HG02798 (cell line): Measurements from ENCODE around the gene F13B.
"Not testable (repeated sequence)": the region's sequence is repeated elsewhere in the genome, so short reads cannot be mapped to it uniquely, and the experiment has no call there.

Experiments used
- ATAC-seq: cut with Tn5 transposase; IDR thresholded peaks from one replicate; pipeline ENCODE4 v1.9.1; 2021; ENCODE audit warnings: mild to moderate bottlenecking; ENCODE audit not compliant: unreplicated experiment, poor library complexity

F13B gene, protein sequence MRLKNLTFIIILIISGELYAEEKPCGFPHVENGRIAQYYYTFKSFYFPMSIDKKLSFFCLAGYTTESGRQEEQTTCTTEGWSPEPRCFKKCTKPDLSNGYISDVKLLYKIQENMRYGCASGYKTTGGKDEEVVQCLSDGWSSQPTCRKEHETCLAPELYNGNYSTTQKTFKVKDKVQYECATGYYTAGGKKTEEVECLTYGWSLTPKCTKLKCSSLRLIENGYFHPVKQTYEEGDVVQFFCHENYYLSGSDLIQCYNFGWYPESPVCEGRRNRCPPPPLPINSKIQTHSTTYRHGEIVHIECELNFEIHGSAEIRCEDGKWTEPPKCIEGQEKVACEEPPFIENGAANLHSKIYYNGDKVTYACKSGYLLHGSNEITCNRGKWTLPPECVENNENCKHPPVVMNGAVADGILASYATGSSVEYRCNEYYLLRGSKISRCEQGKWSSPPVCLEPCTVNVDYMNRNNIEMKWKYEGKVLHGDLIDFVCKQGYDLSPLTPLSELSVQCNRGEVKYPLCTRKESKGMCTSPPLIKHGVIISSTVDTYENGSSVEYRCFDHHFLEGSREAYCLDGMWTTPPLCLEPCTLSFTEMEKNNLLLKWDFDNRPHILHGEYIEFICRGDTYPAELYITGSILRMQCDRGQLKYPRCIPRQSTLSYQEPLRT

GRCh38 chr1:197066719-197067456, at the start of gene F13B:
F13B (minus strand) TSS chr1:197067260; CDS start chr1:197067223, 37 bp downstream.
- no peak for ATAC-seq

- ATAC-seq, result no peak
Observed at GRCh38 chr1:197116156-197116555, 49.1 kb upstream of the F13B start.

GRCh38 chr1:197106869-197107268, 39.8 kb upstream of the F13B start:
- no peak for ATAC-seq

- no peak for ATAC-seq
Observed at GRCh38 chr1:197103300-197103699, 36.2 kb upstream of the F13B start.

- no peak for ATAC-seq
Observed at GRCh38 chr1:197101978-197102377, 34.9 kb upstream of the F13B start.

DNA sequence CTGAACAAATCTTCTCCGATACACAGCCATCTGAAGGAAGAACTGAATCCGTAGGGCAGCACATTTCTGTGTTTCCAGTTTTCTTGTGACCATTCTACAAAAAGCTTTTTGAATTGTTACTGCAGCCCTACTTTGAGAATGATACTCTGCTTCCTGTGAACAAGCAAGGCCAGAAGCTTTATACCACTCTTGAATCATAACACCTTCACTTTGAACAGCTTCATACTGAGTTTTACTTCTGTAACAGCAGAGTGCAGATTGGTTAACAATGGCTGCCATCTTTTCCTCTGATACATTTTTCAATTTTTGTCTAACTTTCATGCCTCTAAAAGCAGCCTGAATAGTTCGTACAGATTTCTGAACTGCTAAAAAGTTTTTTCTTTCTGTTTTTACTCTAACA, 33.6 kb upstream of the F13B start:
- no peak for ATAC-seq

DNA sequence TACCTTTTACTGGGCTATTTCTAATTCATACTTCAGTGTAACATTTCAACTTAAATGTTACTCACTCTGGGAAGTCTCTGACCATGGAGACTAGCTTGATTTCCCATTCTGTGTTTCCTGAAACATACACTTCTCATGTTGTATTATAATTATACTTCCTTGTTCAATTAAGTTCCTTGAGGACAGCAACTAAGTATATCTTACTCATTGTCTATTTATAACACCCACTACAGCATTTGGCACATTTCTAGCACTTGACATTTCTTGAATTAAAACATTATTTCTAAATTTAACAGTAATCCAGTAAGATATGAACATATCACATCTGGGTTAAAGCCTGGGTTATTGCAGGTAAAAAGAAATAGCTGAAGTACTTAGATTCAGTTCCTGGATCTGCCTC, 32.4 kb upstream of the F13B start:
- no peak for ATAC-seq

- not testable (repeated sequence) for ATAC-seq
Observed at GRCh38 chr1:197096971-197097370, 29.9 kb upstream of the F13B start.

GRCh38 chr1:197096137-197096536, 29.1 kb upstream of the F13B start:
- no peak for ATAC-seq

GRCh38 chr1:197093226-197093885, 26.3 kb upstream of the F13B start:
- ATAC-seq, result no peak

DNA sequence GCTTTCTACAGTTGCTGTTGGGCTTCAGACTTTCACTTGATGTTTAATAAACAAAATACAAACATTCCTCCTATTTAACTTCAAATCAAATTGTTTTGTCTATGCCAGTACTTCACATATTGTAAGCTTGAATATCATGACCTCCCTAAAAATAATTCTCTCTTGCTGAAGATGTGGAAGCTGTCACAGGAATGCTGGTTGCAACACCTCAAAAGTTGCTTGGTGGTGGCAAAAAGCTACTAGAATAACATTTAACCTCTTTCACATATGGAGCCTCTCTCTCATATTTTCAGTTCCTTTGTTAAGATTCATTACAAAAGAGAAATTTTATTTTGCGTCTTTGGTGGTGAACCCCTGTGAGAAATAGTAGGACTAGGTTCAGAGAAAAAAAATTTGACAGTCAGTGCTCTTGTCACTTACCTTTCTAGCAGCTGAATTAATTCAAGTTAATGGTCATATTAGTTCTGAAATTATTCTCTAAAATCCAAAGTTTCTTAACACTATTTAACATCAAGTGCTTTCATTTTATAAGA, 25.5 kb upstream of the F13B start:
- ATAC-seq, result no peak

DNA sequence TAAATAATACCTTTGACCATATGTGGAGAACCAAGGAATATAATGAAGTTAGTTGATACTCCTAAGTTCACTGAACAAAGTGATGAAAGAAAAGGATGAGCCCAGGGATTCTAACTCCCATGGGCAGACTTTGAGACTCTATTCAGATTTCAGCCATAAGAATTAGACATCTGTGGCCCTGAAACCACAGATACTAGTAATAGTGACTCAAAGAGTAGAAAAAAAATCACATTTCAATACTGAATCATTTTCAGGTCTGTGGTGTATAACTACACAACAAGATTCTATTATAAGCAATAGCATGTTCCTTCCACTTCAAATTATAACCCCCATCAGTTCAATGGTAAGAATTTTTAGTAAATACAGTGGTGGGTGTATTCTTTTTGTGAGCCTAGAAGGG, 16.4 kb upstream of the F13B start:
- ATAC-seq, result no peak

- ATAC-seq, result no peak
Observed at GRCh38 chr1:197081117-197081753, 14.2 kb upstream of the F13B start.

DNA sequence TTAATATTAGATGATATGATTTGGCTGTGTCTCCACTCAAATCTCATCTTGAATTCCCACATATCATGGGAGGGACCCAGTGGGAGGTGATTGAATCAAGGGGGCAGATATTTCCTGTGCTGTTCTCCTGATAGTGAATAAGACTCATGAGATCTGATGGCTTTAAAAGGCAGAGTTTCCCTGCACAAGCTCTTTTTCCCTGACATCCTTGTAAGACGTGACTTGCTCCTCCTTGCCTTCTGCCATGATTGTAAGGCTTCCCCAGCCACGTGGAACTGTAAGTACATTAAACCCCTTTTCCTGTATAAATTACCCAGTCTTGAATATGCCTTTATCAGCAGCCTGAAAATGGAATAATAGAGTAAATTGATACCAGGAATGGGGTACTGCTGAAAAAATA, 13.3 kb upstream of the F13B start:
- ATAC-seq, result no peak

GRCh38 chr1:197076585-197076984, 9.5 kb upstream of the F13B start:
- ATAC-seq, result no peak

- no peak for ATAC-seq
Observed at GRCh38 chr1:197073978-197074377, 6.9 kb upstream of the F13B start.

DNA sequence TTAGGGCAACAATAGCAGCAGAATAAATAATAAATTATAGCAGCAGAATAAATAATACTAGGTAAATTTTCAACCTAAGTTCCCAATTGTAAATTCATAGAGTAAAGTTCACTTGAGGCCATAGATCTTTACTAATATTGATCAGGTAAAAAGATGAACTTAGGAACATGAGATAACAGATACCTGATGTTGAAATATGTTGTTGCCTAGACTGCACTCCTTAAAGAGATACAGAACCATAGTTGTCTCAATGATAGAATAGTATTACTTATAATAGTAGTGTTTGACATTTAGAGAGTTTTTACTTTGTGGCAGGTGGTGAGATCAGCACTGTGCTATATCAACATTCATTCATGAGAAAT, 378 bp upstream of the F13B start:
- no peak for ATAC-seq

- ATAC-seq, result no peak
Observed at GRCh38 chr1:197066277-197066676, 783 bp downstream of the F13B start.

GRCh38 chr1:197065559-197065958, 1.5 kb downstream of the F13B start:
- no peak for ATAC-seq

GRCh38 chr1:197063212-197063611, 3.8 kb downstream of the F13B start:
- ATAC-seq, result no peak
